HCT116 (cell line): ENCODE data around the gene EIF5AL1. TPM values are rescaled to one million over a fixed set of nuclear protein-coding genes. Genes with fewer than 3 reads are reported as not detected.

ENCODE experiments used
- ATAC-seq: fragments of 200-7000 bp; cut with Tn5 transposase; 2 replicates; pipeline ENCODE4 v1.9.1; 2020; ENCODE audit warnings: mild to moderate bottlenecking, moderate library complexity
- BruUV-seq: library from RNA; stranded (reverse); fragments of 400-500 nt; replicated peaks from 2 replicates; lab custom pipeline; 2021; lab: Mats Ljungman, UMichigan
- CTCF ChIA-PET: fragments of 300-600 bp; sonication (Branson Sonifier 250); formaldehyde crosslinking; loops from one replicate; lab custom pipeline; 2021; ENCODE audit warnings: antibody characterized with exemption; lab: Charles Lee
- POLR2A ChIA-PET: fragments of 300-600, 350-600 bp; sonication (Branson Sonifier 250); formaldehyde crosslinking; loops from one replicate; lab custom pipeline; 2021; ENCODE audit warnings: antibody characterized with exemption; lab: Charles Lee
- RAD21 ChIA-PET, 2 experiments: fragments of 300-600 bp; sonication (Branson Sonifier 250); formaldehyde crosslinking; loops; one replicate each; lab custom pipeline; 2023; ENCODE audit warnings: low total read pairs in 2 of 2; ENCODE audit not compliant: uncharacterized antibody in 2 of 2, unreplicated experiment in 2 of 2, low non-redundant PET in 1 of 2; lab: Charles Lee
- DNase-seq: peaks from one replicate; pipeline ENCODE4 v3.0.0-alpha.2; 2010; ENCODE audit warnings: low read depth, low spot score
- H2AFZ ChIP-seq: fragments of 200-600 bp; shearing (Covaris generic), sonication (generic); 2 replicates; pipeline ENCODE4 v1.6.1; 2017; ENCODE audit warnings: low read depth, mixed run types, mixed read lengths, antibody characterized with exemption, low read length; ENCODE audit not compliant: poor library complexity, severe bottlenecking
- H3K27ac ChIP-seq: 2 replicates; pipeline ENCODE4 v1.5.1; 2012; ENCODE audit warnings: low read depth, low read length
- H3K27me3 ChIP-seq: fragments of 200-600 bp; sonication (generic); 2 replicates; pipeline ENCODE4 v1.6.1; 2016; ENCODE audit warnings: mixed run types, low read length, mixed read lengths; ENCODE audit not compliant: insufficient read depth
- H3K36me3 ChIP-seq, 2 experiments: fragments of 200-500 bp in 1 of 2; fragments of 200-600 bp in 1 of 2; sonication (Bioruptor generic) in 1 of 2; sonication (generic) in 1 of 2; 2 replicates each; pipeline versions ENCODE4 v1.5.1 to v1.6.1; 2014 to 2016; ENCODE audit warnings: low read length in 2 of 2, inconsistent platforms in 1 of 2, mixed read lengths in 1 of 2, mixed run types in 1 of 2; ENCODE audit not compliant: insufficient read depth in 2 of 2, control insufficient read depth in 1 of 2
- H3K4me1 ChIP-seq, 2 experiments: fragments of 200-600 bp in 1 of 2; sonication (generic) in 1 of 2; 2 replicates each; pipeline versions ENCODE4 v1.5.1 to v1.6.1; 2012 to 2017; ENCODE audit warnings: low read length in 2 of 2, inconsistent platforms in 1 of 2, mild to moderate bottlenecking in 1 of 2, mixed read lengths in 1 of 2, mixed run types in 1 of 2, moderate library complexity in 1 of 2; ENCODE audit not compliant: insufficient read depth in 2 of 2, control insufficient read depth in 1 of 2
- H3K4me2 ChIP-seq: fragments of 200-600 bp; sonication (generic); 2 replicates; pipeline ENCODE4 v1.6.1; 2017; ENCODE audit warnings: mixed run types, low read length, mixed read lengths
- H3K4me3 ChIP-seq, 2 experiments: fragments of 200-600 bp in 1 of 2; sonication (generic) in 1 of 2; replicated peaks in 1 of 2; 2 replicates each; pipeline ENCODE4 v1.5.1; 2011 to 2016; ENCODE audit warnings: low read length in 2 of 2, control low read depth in 1 of 2, low read depth in 1 of 2, mild to moderate bottlenecking in 1 of 2, mixed read lengths in 1 of 2, mixed run types in 1 of 2
- H3K79me2 ChIP-seq: fragments of 200-600 bp; sonication (generic); 2 replicates; pipeline ENCODE4 v1.6.1; 2017; ENCODE audit warnings: mild to moderate bottlenecking, mixed run types, low read length, moderate library complexity, mixed read lengths; ENCODE audit not compliant: insufficient read depth
- H3K9ac ChIP-seq: fragments of 200-600 bp; sonication (generic); 2 replicates; pipeline ENCODE4 v1.6.1; 2016; ENCODE audit warnings: low read length, mixed read lengths
- H3K9me2 ChIP-seq: fragments of 200-600 bp; sonication (generic), shearing (Covaris generic); 2 replicates; pipeline ENCODE4 v1.6.1; 2017; ENCODE audit warnings: mixed run types, mild to moderate bottlenecking, moderate library complexity; ENCODE audit not compliant: insufficient read depth
- H3K9me3 ChIP-seq, 2 experiments: fragments of 200-500 bp in 1 of 2; fragments of 200-600 bp in 1 of 2; sonication (Bioruptor generic) in 1 of 2; sonication (generic) in 1 of 2; 2 replicates each; pipeline ENCODE4 v1.6.1; 2014 to 2017; ENCODE audit warnings: low read length in 2 of 2, mixed read lengths in 2 of 2, inconsistent platforms in 1 of 2, low read depth in 1 of 2, mild to moderate bottlenecking in 1 of 2, mixed run types in 1 of 2, moderate library complexity in 1 of 2; ENCODE audit not compliant: control insufficient read depth in 1 of 2, insufficient read depth in 1 of 2
- H4K20me1 ChIP-seq: fragments of 200-600 bp; sonication (generic), shearing (Covaris generic); 2 replicates; pipeline ENCODE4 v1.6.1; 2017; ENCODE audit warnings: mixed run types, mild to moderate bottlenecking, moderate library complexity; ENCODE audit not compliant: insufficient read depth
- CBX3 ChIP-seq: IDR thresholded peaks from 2 replicates; pipeline ENCODE4 v1.6.1; 2012; ENCODE audit warnings: low read depth
- CEBPB ChIP-seq: IDR thresholded peaks from 2 replicates; pipeline ENCODE4 v1.6.1; 2012; ENCODE audit warnings: low read depth
- EGR1 ChIP-seq: IDR thresholded peaks from 2 replicates; pipeline ENCODE4 v1.6.1; 2012; ENCODE audit warnings: low read depth
- ELF1 ChIP-seq: IDR thresholded peaks from 2 replicates; pipeline ENCODE4 v1.6.1; 2012; ENCODE audit warnings: low read depth, borderline replicate concordance
- EZH2 ChIP-seq: fragments of 200-600 bp; sonication (generic); IDR thresholded peaks from 2 replicates; pipeline ENCODE4 v1.6.1; 2017; ENCODE audit warnings: antibody characterized with exemption, mixed run types
- EZH2phosphoT487 ChIP-seq: fragments of 200-600 bp; IDR thresholded peaks from 2 replicates; pipeline ENCODE4 v1.6.1; 2018; ENCODE audit warnings: antibody characterized with exemption, borderline replicate concordance
- FOSL1 ChIP-seq: IDR thresholded peaks from 2 replicates; pipeline ENCODE4 v1.6.1; 2012; ENCODE audit warnings: low read depth
- JUND ChIP-seq: IDR thresholded peaks from 2 replicates; pipeline ENCODE4 v1.6.1; 2012
- POLR2A ChIP-seq: IDR thresholded peaks from 2 replicates; pipeline ENCODE4 v1.7.0; 2011; ENCODE audit warnings: borderline replicate concordance; ENCODE audit not compliant: insufficient read depth, insufficient read length; ENCODE audit errors: extremely low read depth
- RAD21 ChIP-seq: IDR thresholded peaks from 2 replicates; pipeline ENCODE4 v1.6.1; 2012; ENCODE audit warnings: low read depth, mild to moderate bottlenecking
- REST ChIP-seq: IDR thresholded peaks from 2 replicates; pipeline ENCODE4 v1.6.1; 2012; ENCODE audit warnings: low read depth
- SIN3A ChIP-seq: IDR thresholded peaks from 2 replicates; pipeline ENCODE4 v1.6.1; 2012; ENCODE audit warnings: low read depth
- SRF ChIP-seq: IDR thresholded peaks from 2 replicates; pipeline ENCODE4 v1.6.1; 2012; ENCODE audit warnings: low read depth
- TCF7L2 ChIP-seq: IDR thresholded peaks from 2 replicates; pipeline ENCODE4 v1.7.0; 2011; ENCODE audit warnings: borderline replicate concordance, inconsistent platforms; ENCODE audit not compliant: insufficient read depth, insufficient read length; ENCODE audit errors: extremely low read depth
- YY1 ChIP-seq: IDR thresholded peaks from 2 replicates; pipeline ENCODE4 v1.6.1; 2011; ENCODE audit warnings: low read length, low read depth, moderate library complexity, mild to moderate bottlenecking; ENCODE audit not compliant: insufficient replicate concordance; ENCODE audit errors: extremely low read depth
- ZBTB33 ChIP-seq: IDR thresholded peaks from 2 replicates; pipeline ENCODE4 v1.6.1; 2011; ENCODE audit warnings: mild to moderate bottlenecking, low read length, moderate library complexity; ENCODE audit not compliant: insufficient replicate concordance; ENCODE audit errors: extremely low read depth
- ZFX ChIP-seq: fragments of 450-650 bp; IDR thresholded peaks from 2 replicates; pipeline ENCODE4 v1.6.1; 2017
- ZNF274 ChIP-seq: fragments of 200-500 bp; sonication (Bioruptor generic); IDR thresholded peaks from 2 replicates; pipeline ENCODE4 v1.6.1; 2014; ENCODE audit warnings: mild to moderate bottlenecking, low read depth, low read length, inconsistent platforms
- intact Hi-C: fragments of 100-400 bp; cut with micrococcal nuclease; formaldehyde crosslinking; loops from 2 replicates; pipeline ENCODE4 v1.10.0; 2022
- total RNA-seq: library from RNA; stranded (reverse); gene quantifications from one replicate; pipeline ENCODE4 v1.2.1, GENCODE V29; 2021; ENCODE audit not compliant: unreplicated experiment
- TF ChIP-seq, protein P1 (sequence below): IDR thresholded peaks from 2 replicates; pipeline ENCODE4 v1.6.1; 2012
- TF ChIP-seq, protein P2 (sequence below): IDR thresholded peaks from 2 replicates; pipeline ENCODE4 v1.6.1; 2012

EIF5AL1 gene
- total RNA-seq, 1 experiment from 2014 or later: 5.6 TPM

DNA sequence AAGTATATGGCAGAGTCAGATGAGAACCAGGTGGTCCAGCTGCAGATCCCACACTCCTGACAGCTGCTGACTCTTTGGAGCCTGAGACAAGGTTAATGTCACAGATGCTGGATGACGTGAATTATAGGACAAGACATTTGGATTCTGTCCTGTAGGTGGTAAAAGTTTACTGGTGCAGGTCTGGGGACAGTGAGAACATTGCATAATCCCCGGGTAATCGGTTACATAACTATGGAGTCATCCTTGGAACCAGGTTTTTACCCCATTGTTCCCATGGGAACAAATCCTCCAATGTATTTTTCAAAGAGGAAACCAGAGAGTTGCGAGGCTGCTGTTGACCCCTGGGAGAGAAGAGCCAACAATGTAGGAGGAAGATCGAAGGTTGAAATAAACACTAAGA, 39.4 kb upstream of the EIF5AL1 start:
- ATAC-seq (no peak), DNase-seq (no peak)
- no TSS peak for BruUV-seq
- H3K9me2 ChIP-seq: no peaks in the 10 kb centered on the region
- no peaks in the 10 kb centered on the region for H3K36me3 ChIP-seq
- no peaks in the 10 kb centered on the region for H3K27me3 ChIP-seq
- H4K20me1 ChIP-seq: no peaks in the 10 kb centered on the region
- no peaks in the 10 kb centered on the region for H3K79me2 ChIP-seq
- no peaks in the 10 kb centered on the region for H3K4me1 ChIP-seq
- no peak overlapping the region for H3K4me3 ChIP-seq
- no peak overlapping the region for H3K9ac ChIP-seq
- H3K4me2 ChIP-seq: no peak overlapping the region
- TF ChIP-seq ZBTB33 (no peak), CBX3 (no peak), FOSL1 (no peak), JUND (no peak), EGR1 (no peak), EZH2phosphoT487 (no peak), RAD21 (no peak), ZNF274 (no peak), CEBPB (no peak), EZH2 (no peak), SIN3A (no peak), ELF1 (no peak), TCF7L2 (no peak), YY1 (no peak), POLR2A (no peak), REST (no peak), SRF (no peak), ZFX (no peak)
- TF ChIP-seq, protein P1, sequence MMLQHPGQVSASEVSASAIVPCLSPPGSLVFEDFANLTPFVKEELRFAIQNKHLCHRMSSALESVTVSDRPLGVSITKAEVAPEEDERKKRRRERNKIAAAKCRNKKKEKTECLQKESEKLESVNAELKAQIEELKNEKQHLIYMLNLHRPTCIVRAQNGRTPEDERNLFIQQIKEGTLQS: no peak
- TF ChIP-seq, protein P2, sequence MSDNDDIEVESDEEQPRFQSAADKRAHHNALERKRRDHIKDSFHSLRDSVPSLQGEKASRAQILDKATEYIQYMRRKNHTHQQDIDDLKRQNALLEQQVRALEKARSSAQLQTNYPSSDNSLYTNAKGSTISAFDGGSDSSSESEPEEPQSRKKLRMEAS: no peak
- no peak overlapping the region for H3K27ac ChIP-seq
- ChIA-PET CTCF (no interaction called here), RAD21 (no interaction called here), POLR2A (no interaction called here)
- H3K9me3 ChIP-seq: no peaks in the 10 kb centered on the region
- H2AFZ ChIP-seq: no peak overlapping the region
- intact Hi-C loops: no loop called here
